B cell (primary cell): Measurements from ENCODE around the gene PNKD. TPM values are rescaled to one million over a fixed set of nuclear protein-coding genes. Genes with fewer than 3 reads are reported as not detected.

ENCODE experiments used
- ATAC-seq: fragments of 200-7000 bp; cut with Tn5 transposase; one replicate; pipeline ENCODE4 v1.10.0; 2021; ENCODE audit warnings: low read depth, mild to moderate bottlenecking, moderate number of reproducible peaks, moderate library complexity
- CTCF ChIA-PET: fragments of 350-600 bp; sonication (Branson Sonifier 250); formaldehyde crosslinking; loops from one replicate; lab custom pipeline; 2021; ENCODE audit warnings: antibody characterized with exemption, inconsistent platforms; lab: Charles Lee
- POLR2A ChIA-PET: fragments of 350-600 bp; sonication (Branson Sonifier 250); formaldehyde crosslinking; loops from one replicate; lab custom pipeline; 2021; ENCODE audit warnings: antibody characterized with exemption; lab: Charles Lee
- DNase-seq: peaks from one replicate; pipeline ENCODE4 v3.0.0; 2013
- H2AFZ ChIP-seq: 2 replicates; pipeline ENCODE4 v1.6.1; 2012; ENCODE audit warnings: mild to moderate bottlenecking, low read depth, low read length; ENCODE audit not compliant: insufficient read depth, poor library complexity, severe bottlenecking
- H3K27ac ChIP-seq, 2 donors: 1 replicate in 1 of 2; 2 replicates in 1 of 2; pipeline ENCODE4 v1.5.1; 2012 to 2013; ENCODE audit warnings: low read length in 2 of 2, mild to moderate bottlenecking in 2 of 2, moderate library complexity in 1 of 2
- H3K27me3 ChIP-seq, 4 experiments: fragments of 200-600 bp in 1 of 4; sonication (generic) in 1 of 4; replicated peaks in 1 of 4; 1 replicate in 2 of 4; 2 replicates in 2 of 4; pipeline versions ENCODE4 v1.6.1 to v1.7.0; 2013 to 2016; ENCODE audit warnings: low read length in 3 of 4, mild to moderate bottlenecking in 2 of 4, mixed read lengths in 1 of 4, moderate library complexity in 1 of 4; ENCODE audit not compliant: insufficient read depth in 4 of 4, control insufficient read depth in 3 of 4; ENCODE audit errors: control extremely low read depth in 1 of 4
- H3K36me3 ChIP-seq, 2 experiments: replicated peaks in 1 of 2; 1 replicate in 1 of 2; 2 replicates in 1 of 2; pipeline versions ENCODE4 v1.6.1 to v1.7.1; 2013; ENCODE audit warnings: low read length in 1 of 2; ENCODE audit not compliant: insufficient read depth in 2 of 2, control insufficient read depth in 1 of 2; ENCODE audit errors: control extremely low read depth in 1 of 2, extremely low read depth in 1 of 2
- H3K4me1 ChIP-seq, 2 donors: fragments of 200-600 bp in 1 of 2; sonication (generic) in 1 of 2; 1 replicate in 1 of 2; 2 replicates in 1 of 2; pipeline versions ENCODE4 v1.5.1 to v1.6.1; 2013 to 2017; ENCODE audit warnings: low read length in 2 of 2; ENCODE audit not compliant: control insufficient read depth in 2 of 2, insufficient read depth in 2 of 2
- H3K4me2 ChIP-seq: replicated peaks from 2 replicates; pipeline ENCODE3; 2012; ENCODE audit warnings: mild to moderate bottlenecking, low read depth, low read length; ENCODE audit not compliant: poor library complexity, severe bottlenecking
- H3K4me3 ChIP-seq, 5 experiments: fragments of 200-600 bp in 1 of 5; sonication (generic) in 1 of 5; 1 replicate in 3 of 5; 2 replicates in 2 of 5; pipeline versions ENCODE4 v1.5.1 to v1.7.0; 2011 to 2016; ENCODE audit warnings: low read length in 4 of 5, mild to moderate bottlenecking in 4 of 5, low read depth in 2 of 5, control low read depth in 1 of 5, moderate library complexity in 1 of 5; ENCODE audit not compliant: insufficient read depth in 1 of 5; ENCODE audit errors: control extremely low read depth in 1 of 5, extremely low read depth in 1 of 5
- H3K79me2 ChIP-seq: fragments of 200-600 bp; sonication (generic); one replicate; pipeline ENCODE4 v1.6.0; 2016; ENCODE audit warnings: low read length; ENCODE audit not compliant: control insufficient read depth, insufficient read depth
- H3K9ac ChIP-seq: fragments of 200-600 bp; sonication (generic); 2 replicates; pipeline ENCODE4 v1.6.1; 2017; ENCODE audit warnings: mild to moderate bottlenecking, low read length, moderate library complexity
- H3K9me3 ChIP-seq, 3 donors: one replicate each; pipeline versions ENCODE4 v1.6.1 to v1.7.1; 2013; ENCODE audit warnings: low read length in 2 of 3; ENCODE audit not compliant: control insufficient read depth in 2 of 3, insufficient read depth in 1 of 3; ENCODE audit errors: control extremely low read depth in 1 of 3
- H4K20me1 ChIP-seq: 2 replicates; pipeline ENCODE4 v1.6.0; 2012; ENCODE audit warnings: mild to moderate bottlenecking, low read length; ENCODE audit not compliant: insufficient read depth, control insufficient read depth, poor library complexity, severe bottlenecking
- H3K27ac Mint-ChIP-seq: one replicate; pipeline ENCODE4 v1.8.0; 2021; ENCODE audit warnings: mixed read lengths
- H3K27me3 Mint-ChIP-seq: one replicate; pipeline ENCODE4 v1.8.0; 2021; ENCODE audit warnings: mixed read lengths
- H3K4me1 Mint-ChIP-seq: one replicate; pipeline ENCODE4 v1.8.0; 2021; ENCODE audit warnings: mixed read lengths
- H3K4me3 Mint-ChIP-seq: one replicate; pipeline ENCODE4 v1.8.0; 2021; ENCODE audit warnings: mixed read lengths
- H3K9me3 Mint-ChIP-seq: one replicate; pipeline ENCODE4 v1.8.0; 2022; ENCODE audit warnings: mixed read lengths; ENCODE audit not compliant: insufficient read depth
- CTCF ChIP-seq: fragments of 200-600 bp; IDR thresholded peaks from one replicate; pipeline ENCODE4 v1.8.0; 2022; ENCODE audit warnings: antibody characterized with exemption, mild to moderate bottlenecking
- EZH2 ChIP-seq: IDR thresholded peaks from 2 replicates; pipeline ENCODE4 v1.6.1; 2012; ENCODE audit warnings: borderline replicate concordance, low read depth, mild to moderate bottlenecking, moderate library complexity, low read length; ENCODE audit not compliant: insufficient read depth, poor library complexity, severe bottlenecking
- WGBS: methylation state at CpG from one replicate; pipeline ENCODE4 v1.1.5; 2013; ENCODE audit warnings: missing lambda C conversion rate; ENCODE audit not compliant: insufficient coverage; 5-methylcytosine and 5-hydroxymethylcytosine counted together
- intact Hi-C: fragments of 100-400 bp; cut with micrococcal nuclease; formaldehyde crosslinking; loops from one replicate; pipeline ENCODE4 v1.10.0; 2022
- polyA plus RNA-seq: library from polyadenylated mRNA; depleted of rRNA; stranded (reverse); fragments of >200 nt; gene quantifications from 2 replicates; pipeline ENCODE4 v1.2.3, GENCODE V29; 2012
- total RNA-seq, 2 donors: library from RNA; stranded (reverse); fragments of 120-200 nt in 1 of 2; gene quantifications; 1 replicate in 1 of 2; 2 replicates in 1 of 2; pipeline versions ENCODE4 v1.2.3 to v1.2.4, GENCODE V29; 2013 to 2022

Gene PNKD
- total and polyA plus RNA-seq, 2 donors (not counting 1 experiment from before 2014, with no cell fraction given) = 29.7 to 55.8 TPM

GRCh38 chr2:218315397-218315796, 45.1 kb downstream of the PNKD start:
- CTCF ChIA-PET = no interaction called here
- no peak for DNase-seq
- Histone ChIP-seq H2AFZ (no peak overlapping the region), H3K4me3 (no peak overlapping the region), H3K27me3 (no peaks in the 10 kb centered on the region), H3K36me3 (no peaks in the 10 kb centered on the region), H3K9ac (no peak overlapping the region), H4K20me1 (no peaks in the 10 kb centered on the region), H3K9me3 (no peaks in the 10 kb centered on the region), H3K27ac (no peak overlapping the region), H3K4me2 (no peak overlapping the region), H3K79me2 (no peaks in the 10 kb centered on the region), H3K4me1 (peaks cover 3 to 6% of the 10 kb centered on the region in 2 donors)
- POLR2A ChIA-PET = no interaction called here
- H3K27ac Mint-ChIP-seq = no peak overlapping the region
- no peaks in the 10 kb centered on the region for H3K27me3 Mint-ChIP-seq
- no CpG with 5 or more reads among the region's 8 CpGs for WGBS
- H3K4me3 Mint-ChIP-seq = no peak overlapping the region
- H3K9me3 Mint-ChIP-seq = no peaks in the 10 kb centered on the region
- intact Hi-C loops = no loop called here
- H3K4me1 Mint-ChIP-seq = peaks cover 14% of the 10 kb centered on the region
- TF ChIP-seq EZH2 (no peak), CTCF (no peak)
- ATAC-seq = no peak

GRCh38 chr2:218317303-218317630, 46.9 kb downstream of the PNKD start:
- H3K27me3 Mint-ChIP-seq = no peaks in the 10 kb centered on the region
- H3K4me3 ChIP-seq = no peak overlapping the region
- DNase-seq = no peak
- H3K4me1 Mint-ChIP-seq = peaks cover 29% of the 10 kb centered on the region
- WGBS = 100% methylated on average over 1 of the region's 1 CpG
- no peak overlapping the region for H3K27ac ChIP-seq
- peaks cover 20 to 25% of the 10 kb centered on the region in 2 donors for H3K4me1 ChIP-seq
- H3K4me3 Mint-ChIP-seq = no peak overlapping the region
- no peak overlapping the region for H2AFZ ChIP-seq
- H4K20me1 ChIP-seq = no peaks in the 10 kb centered on the region
- no peaks in the 10 kb centered on the region for H3K79me2 ChIP-seq
- H3K9ac ChIP-seq = no peak overlapping the region
- no peak overlapping the region for H3K27ac Mint-ChIP-seq
- ChIA-PET POLR2A (interaction anchor here (0.5 kb wide), 1 partner anchor 69 kb away, joined by 5 read pairs; no protein-coding TSS in a partner anchor), CTCF (interaction anchor here (1.0 to 1.6 kb wide), 2 partner anchors 15 to 46 kb away, joined by 3 to 8 read pairs; no protein-coding TSS in a partner anchor)
- intact Hi-C loops = no loop called here
- ATAC-seq = no peak
- no peak overlapping the region for H3K4me2 ChIP-seq
- TF ChIP-seq EZH2 (no peak), CTCF (no peak)
- H3K9me3 ChIP-seq = no peaks in the 10 kb centered on the region
- H3K36me3 ChIP-seq = no peaks in the 10 kb centered on the region
- H3K9me3 Mint-ChIP-seq = no peaks in the 10 kb centered on the region
- H3K27me3 ChIP-seq = no peaks in the 10 kb centered on the region
